Inferior parietal cortex (tissue), 1 donor: ENCODE measurements around the gene NDUFS8.

Source experiments
- DNase-seq: peaks from one replicate; pipeline ENCODE4 v3.0.0-alpha.2; 2016; ENCODE audit errors: extremely low spot score

Gene NDUFS8

GRCh38 chr11:68049509-68050370, 19.3 kb downstream of the NDUFS8 start:
- DNase-seq = no peak

GRCh38 chr11:68050371-68050841, 19.9 kb downstream of the NDUFS8 start:
- no peak for DNase-seq

- DNase-seq = no peak
These were observed 21.0 kb downstream of the NDUFS8 start for GRCh38 chr11:68051191-68052136.

DNA sequence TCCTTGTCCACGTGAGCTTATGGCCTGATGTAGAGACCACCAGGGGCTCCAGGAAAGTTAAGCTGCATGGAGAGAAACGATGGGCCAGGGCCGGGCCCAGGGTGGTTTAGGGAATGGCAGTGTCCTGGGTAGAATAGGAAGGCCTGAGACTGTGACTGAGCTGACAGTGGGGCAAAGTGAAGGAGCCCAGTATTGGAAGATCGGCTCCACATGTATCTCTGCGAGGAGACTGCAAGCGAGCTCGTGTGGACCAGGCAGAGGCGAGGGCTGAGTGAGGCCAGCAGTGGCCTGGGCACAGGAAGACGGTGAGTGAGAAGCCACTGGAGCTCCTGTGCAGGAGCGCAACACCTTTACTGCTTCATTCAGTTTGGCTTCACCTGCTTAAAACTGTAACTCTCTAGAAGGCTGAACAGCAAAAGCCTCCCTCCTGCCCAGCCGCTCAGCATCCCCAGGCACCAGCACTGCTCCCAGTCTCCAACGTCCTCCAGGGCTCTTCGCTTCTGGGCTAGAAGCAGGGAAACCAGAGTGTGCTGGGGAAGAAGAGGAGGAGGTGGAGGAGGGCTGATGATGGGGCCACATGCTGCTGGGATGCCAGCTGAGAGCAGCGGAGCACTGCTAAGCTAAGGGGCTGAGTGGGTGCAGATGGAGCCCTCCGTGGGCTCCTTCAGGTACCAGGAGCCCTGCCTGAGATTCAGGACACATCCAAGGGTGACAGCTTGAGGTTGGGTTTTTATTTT, 21.8 kb downstream of the NDUFS8 start:
- DNase-seq = no peak

- no peak for DNase-seq
These were observed 22.6 kb downstream of the NDUFS8 start for GRCh38 chr11:68053117-68053516.

DNA sequence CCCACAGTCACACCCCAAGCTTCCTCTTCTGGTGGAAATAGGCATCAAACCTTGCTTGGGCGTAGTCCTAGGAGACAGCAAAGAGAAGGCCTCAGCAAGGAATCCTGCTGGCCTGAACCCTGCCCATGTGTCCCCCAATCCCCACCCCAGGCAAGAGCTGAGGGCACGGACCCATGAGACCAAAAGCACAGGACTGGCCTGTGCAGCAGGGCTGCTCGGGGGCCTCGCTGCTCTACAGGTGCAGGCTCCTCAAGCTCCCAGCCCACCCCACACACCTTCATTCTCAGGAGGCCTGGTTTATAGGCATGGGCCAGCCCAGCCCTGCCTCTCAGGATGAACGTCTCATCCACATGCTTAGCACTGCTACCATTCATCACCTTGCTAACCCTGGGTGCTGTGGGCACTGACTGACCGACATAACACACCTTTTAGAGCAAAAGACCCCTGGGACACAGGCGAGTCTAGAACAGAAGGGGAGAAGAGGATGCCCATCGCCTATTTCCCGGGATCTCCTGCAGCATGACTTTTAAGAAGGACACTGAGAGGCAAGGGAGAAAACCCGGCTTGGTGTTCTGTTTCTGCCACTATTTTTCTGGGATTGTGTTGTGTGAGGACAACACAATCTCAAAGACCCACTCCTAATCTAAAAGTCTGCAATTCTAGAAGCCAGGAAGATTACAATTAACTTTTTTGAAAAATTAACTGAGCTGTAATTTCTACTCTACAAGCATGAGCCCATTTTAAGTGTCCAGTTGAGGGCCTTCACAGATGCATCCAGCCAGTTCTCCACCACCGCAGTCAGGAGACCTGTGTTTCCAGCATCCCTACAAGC, 23.7 kb downstream of the NDUFS8 start:
- no peak for DNase-seq

DNA sequence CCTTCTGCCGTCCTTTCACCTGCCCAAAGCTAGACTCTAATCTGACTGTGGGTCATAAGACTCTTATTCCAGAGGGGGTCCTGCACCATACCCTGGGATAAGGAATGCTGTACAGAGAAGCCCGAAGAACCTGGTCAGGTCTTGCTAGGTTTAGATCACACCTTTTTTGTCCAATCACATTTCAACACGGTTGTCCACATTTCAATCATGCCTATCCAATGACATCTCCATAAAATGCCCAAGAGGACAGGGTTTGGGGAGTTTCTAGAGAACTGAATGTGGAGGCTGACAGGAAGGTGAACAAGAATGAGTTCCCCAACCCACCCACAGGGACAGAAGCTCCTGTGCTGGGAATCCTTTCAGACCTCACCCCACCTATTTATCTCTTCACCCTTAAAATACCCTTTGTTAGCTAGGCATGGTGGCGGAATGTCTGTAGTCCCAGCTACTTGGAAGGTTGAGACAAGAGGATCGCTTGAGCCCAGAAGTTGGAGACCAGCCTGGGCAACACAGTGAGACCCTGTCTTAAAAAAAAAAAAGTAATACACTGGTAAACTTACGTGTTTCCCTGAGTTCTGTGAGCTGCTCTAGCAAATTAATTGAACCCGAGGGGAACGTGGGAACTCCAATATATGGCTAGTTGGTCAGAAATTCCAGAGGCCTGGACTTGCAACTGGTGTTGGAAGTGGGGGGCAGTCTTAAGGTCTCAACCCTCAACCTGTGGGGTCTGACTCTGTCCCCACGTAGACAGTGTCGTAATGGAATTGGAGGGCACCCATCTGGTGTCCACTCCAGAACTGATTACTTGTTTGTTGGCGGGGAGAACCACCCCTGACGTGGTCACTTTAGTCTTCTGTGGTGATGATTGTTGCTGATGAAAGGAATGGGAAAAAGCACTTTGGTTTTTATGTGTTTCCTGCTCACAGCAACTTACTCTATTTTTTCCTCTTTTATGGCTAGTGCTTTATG, 26.1 kb downstream of the NDUFS8 start:
- no peak for DNase-seq

DNA sequence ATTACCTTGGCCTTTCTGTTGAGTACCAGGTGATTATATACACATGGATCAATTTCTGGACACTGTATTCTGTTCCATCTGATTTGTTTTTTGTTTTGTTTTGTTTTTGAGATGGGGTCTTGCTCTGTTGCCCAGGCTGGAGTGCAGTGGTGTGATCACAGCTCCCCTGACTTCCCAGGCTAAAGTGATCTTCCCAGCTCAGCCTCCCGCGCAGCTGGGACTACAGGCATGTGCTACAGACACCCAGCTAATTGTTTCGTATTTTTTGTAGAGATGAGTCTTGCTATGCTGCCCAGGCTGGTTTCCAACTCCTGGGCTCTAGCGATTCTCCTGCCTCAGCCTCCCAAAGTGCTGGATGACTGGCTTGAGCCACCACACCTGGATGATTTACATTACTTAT, 27.3 kb downstream of the NDUFS8 start:
- DNase-seq = no peak

DNA sequence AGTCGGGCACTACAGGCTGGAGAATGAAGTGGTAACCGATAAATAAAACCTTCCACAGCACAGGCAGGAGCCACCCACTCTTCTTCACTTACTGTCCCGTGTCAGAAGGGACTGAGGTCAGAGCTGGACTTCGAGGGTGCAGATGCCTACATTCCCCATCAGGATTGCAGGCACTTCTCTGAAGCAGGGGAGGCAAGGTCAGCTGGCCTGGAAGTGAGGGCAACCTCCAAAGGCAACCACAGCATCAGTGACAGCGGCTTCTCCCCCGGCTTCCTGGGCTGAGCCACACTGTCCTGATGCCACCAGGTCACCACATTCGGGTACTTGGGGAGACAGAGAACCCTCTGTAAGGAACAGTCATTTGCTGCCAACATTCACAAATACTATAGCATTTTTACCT, 31.0 kb downstream of the NDUFS8 start:
- no peak for DNase-seq

GRCh38 chr11:68064926-68065325, 34.4 kb downstream of the NDUFS8 start:
- DNase-seq = no peak

GRCh38 chr11:68065841-68066240, 35.4 kb downstream of the NDUFS8 start:
- DNase-seq = no peak

DNA sequence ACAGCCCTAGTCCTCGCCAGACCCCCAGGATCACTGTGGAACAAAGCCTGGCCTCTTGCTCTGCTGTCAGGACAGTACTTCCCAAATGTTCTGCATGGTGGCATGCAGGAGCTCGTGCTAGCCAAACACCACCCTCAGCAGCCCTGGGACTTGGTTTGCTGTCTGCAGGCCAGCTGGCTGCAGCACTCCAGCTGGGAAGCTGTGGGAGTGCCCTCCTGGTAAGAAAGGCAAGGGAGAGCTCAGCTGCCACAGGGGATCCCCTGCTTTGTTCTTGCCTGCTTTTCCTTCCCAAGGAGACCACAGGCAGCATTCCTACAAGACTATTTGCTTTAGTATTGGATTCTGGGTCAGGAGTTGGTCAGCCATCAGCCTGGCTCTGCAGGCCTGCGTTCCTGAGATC, 36.3 kb downstream of the NDUFS8 start:
- DNase-seq = no peak

DNA sequence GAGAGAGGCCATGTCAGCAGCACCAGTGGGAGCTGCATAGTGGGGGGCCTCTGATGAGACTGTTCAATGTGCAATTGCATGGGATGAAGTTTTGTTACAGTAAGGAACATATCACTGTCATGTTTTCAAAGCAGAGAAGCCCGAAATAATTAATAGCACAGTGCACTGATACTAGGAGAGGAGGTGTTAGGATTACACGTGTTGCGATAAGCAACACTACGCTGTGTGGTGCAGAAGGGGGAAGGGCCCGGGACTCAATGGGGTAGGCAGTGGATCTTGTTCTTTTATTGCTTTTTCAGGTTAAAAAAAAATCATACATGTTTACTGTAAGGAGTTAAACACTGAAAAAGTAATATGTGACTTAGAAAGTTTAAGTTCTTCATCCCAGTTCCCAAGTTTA, 37.5 kb downstream of the NDUFS8 start:
- DNase-seq = no peak

GRCh38 chr11:68071281-68072048, 41.0 kb downstream of the NDUFS8 start:
- no peak for DNase-seq

DNA sequence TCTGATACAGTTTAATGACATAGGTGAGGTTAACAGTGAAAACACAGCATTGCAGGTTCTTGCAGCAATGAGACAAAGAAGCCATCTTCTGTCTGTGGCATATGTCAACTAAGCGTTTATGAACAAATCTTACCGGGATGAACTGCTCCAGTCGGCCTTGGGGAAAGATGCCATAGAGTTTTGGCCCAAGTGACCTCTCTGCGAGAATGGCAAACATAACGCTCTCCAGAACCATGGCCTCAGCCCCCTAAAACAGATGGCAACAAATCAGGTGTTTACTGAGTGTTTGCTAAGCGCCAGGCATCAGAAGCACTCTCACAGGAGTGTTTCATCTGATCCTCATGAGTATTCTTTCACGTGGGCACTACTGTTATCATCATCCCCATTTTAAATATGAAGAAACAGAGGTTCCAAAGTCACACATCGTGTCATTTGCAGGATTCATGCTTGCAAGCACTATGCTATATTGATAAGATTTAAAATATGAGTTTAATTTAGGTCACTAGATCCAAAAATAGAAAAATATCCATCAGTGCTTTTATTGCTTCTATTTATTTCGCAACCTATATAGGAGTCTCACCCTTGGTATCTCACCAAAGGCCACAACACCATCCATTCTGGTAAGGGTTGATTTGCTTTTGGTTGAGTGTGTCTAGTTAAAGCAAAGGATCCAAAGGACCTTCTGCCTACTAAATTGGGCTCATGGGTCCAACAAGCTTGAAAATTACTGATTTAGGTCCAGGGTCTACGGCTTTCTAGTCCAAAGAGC, 44.3 kb downstream of the NDUFS8 start:
- no peak for DNase-seq

- no peak for DNase-seq
These were observed 46.0 kb downstream of the NDUFS8 start for GRCh38 chr11:68076371-68077042.
